RCC 7860 (cell line): ENCODE data around the gene CRACDL.

ENCODE experiments used
- DNase-seq: peaks from one replicate; pipeline ENCODE4 v3.0.0-alpha.2; 2015; ENCODE audit warnings: low spot score
- FAIRE-seq: peaks from 2 replicates; lab custom pipeline; 2012; peaks lifted over from hg19 to GRCh38; lab: Jason Lieb, UNC

Gene CRACDL

DNA sequence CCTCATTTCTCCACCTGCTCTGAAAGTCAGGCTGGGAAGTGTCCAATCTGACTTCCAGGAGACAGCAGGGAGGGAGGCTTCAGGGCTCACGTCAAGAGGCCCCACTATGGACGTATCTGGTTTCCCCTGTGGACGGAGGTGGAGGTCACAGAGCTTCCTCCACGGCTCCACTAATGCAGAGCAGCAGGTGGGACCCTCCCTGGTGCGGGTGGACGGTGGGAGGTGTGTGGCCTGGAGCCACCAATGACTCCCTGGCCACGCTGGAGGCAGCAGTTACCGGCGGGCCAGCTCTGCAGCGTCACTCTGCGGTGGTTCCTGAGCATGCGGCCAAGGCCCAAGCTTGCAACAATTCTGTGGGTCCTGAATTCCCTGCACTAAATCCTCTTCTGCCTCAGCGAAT, 9.0 kb downstream of the CRACDL start:
- no peak for DNase-seq
- no peak for FAIRE-seq

DNA sequence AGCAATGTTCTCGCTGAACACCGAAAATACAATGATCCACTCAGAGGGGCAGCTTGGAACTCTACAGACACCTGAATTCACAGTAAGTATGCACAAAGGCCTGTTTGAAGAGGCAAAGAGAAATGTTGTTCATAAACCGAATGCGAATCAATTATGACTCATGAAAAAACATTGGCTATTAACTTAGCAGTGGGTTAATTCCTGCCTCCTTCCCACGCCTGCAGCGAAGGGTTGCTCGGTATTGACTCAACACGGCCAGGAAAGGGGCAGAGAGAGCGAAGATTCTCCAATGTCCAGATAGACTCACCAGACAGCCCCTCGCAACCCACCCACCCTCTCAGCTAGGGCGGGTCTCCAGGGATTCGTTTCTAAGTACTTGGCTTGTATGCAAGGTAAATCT, 9.4 kb downstream of the CRACDL start:
- DNase-seq (no peak), FAIRE-seq (no peak)

DNA sequence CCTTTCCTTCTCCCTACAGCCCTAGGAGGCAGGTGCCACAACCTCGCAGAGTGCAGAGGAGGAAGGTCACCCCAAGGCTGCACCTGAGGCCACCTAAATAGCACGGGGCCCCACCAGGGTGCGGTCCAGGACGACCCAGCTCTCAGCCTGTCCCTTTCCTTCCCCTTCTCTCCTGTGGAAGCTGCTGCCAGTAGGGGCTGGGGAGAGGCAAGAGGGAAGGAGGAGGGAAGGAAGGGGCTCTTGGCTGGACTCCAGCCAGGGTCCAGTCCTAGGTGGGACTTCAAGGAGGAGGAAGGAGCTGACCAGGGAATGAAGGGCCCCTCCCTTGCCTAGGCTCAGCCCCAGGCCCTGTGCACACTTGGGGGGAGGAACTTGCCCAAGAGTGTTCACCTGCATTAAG, 11.1 kb downstream of the CRACDL start:
- FAIRE-seq (no peak), DNase-seq (no peak)

DNA sequence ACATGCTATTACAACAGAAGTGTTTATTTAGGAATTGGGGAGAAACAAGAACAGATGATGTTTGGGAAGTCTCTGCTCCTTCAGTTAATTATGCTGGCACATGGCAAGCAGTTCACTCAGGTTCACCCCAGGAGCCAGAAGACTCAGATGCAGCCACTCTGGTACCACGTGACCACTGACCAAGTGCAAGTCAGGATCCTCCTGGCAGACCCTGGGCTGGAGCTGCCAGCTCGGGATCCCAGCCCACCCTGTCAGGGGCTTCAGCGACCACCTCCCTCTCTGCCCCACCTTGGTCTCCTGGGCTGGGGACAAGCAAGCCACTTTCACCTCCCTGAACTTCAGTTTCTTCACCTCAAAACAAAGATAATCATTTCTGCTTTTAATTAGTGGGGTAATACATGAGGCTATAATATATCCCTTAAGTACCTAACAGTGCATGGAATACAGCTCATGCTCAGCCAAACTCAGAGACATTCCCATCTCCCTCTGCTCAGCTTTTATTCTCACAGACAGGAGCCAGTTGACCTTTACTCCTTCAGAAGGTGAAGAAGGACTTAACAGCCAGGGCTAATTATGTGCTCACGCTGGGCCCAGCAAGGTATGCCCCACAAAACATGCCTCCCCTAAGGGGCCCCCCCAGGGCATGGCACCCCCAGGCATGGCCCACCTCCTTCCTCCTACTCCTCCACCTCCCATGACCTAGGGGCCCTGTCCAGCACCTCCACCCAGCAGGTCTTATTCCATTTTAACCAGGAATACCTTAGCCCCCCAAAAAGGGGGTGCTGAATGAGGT, 11.8 kb downstream of the CRACDL start:
- DNase-seq = no peak
- no peak for FAIRE-seq

DNA sequence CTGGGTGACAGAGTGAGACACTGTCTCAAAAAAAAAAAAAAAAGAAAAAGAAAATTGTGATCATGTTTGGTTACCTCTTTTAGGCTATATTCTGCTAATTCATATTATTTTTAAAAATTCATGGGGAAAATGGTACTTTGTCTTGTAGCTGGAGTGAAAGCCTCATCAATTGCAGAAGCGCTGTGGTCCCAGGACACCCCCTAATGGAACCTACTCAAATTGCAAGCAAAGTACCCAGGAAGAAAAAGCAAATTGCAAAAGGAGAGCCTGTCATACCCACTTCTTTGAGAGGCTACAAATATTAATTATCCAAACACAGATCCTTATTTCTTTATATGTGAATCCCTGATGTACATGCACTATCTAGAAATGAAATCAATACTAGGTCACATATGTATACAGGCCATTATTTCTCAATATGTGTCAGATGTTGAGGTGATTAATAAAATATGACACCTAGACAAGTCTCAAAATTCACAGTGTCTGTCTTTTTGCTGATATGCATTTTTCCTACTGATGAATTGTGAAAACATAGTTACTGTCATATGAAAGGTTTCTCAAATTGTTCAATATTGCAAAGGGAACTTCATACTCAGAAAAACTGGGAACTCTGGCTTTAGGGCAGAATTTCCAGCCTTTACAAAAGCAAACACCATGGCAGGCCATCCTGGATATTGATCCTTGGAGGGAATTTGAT, 12.6 kb downstream of the CRACDL start:
- FAIRE-seq (no peak), DNase-seq (peak; percentile 13)

DNA sequence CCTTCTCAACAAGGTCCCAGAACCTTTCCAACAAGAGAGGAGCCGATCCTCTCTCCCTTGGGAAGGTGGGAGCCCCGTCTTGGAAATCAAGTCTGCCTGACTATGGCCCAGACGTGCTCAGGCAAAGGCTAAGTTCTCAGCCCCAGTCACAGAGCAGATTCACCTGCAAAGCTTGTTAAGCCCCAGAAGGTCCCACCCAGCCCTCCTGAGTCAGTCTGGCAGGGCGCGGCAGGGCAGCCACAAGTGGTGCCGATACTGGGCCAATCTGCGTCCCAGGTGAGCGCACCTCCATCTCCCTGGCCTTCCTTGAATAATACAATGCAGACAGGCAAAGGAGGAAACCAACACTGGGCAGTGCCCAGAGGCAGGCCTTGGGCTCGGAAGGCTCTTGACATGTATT, 15.0 kb downstream of the CRACDL start:
- FAIRE-seq (no peak), DNase-seq (no peak)

DNA sequence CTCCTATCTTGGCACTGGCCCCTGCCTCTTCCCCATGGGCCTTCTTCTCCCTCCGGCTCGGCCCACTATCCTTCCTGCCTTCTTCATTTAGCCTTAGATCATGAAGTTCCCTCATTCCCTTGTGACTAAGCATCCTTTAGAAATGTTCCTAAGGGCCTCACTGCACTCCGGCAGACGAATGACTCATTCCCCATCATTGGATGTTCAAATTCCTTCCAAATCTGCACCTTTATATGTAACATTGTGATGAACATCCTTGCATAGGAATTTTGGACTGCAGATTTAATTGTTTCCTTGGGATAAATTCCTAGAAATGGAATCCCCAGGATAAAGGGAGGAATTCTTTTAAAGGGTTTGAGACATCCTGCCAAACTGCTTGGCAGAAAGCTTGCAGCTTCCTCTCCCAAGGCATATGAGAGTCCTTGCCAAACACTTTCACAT, 19.0 kb downstream of the CRACDL start:
- FAIRE-seq (peak; percentile 84), DNase-seq (peak; percentile 83)

DNA sequence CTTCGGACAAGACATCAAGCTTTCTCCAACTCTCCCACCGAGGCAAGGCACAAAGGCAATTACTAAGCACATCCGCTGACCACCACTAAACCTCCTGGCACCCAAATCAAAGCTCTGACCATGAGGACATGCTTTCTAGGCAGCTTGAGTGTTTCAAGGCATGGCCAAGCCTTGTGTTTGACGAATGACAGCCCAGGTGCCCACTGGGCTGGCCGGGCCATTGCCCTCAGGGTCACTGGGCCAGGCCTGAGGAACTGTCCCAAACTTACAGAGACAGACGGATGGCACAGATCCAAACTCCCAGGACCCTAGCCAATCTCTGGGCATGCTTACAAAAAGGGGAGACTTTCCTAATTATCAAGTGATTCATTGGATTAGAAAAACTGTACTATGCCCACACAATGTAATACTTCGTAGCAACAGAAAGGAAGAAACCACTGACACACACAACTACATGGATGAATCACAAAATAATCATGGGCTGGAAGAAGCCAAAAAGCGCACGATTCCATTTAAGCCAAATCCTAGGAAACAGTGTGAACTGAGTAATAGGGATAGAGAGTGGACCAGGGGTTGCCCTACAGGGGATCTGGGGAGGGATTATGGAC, 20.2 kb downstream of the CRACDL start:
- no peak for FAIRE-seq
- peak; percentile 38 for DNase-seq

DNA sequence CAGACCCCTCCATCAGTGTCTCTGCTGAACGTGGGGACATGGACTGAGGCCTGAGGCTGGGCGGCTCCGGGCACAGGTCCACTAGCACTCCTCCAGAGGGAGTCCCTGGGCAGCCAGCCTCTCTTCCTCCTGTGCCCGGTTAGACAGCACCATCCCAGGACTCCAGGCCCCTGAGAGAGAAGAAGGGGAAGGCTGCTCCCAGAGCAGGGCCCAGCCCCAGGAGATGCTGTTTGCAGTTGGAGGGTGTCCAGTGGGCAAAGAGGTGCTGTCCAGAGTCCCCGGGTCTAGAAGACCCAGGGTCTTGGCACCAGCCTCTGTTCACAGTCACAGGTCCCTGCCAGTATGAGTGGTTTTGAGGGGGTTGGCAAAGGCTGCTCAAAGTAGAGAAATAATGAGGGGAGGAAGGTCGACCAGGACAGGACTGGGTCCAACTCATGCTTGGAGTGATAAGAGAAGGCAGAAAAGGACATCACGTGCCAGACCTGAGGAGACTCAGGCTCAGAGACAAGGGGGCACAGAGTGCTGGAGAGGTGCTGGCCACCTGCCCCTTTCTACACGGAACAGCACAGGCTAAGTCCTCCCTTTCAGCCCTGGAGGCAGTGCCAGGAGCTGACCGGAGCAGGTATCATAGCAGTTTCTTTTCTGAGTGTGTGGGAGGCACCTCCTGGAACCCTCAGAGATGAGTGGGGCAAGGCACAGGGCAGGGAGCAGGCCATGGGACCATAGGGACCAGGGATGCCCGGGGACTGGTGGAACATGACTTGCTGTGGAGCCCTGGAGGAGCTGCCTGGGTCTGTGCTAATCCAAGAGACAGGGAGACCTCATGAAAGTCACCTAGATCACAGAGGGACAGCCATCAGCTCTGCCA, 21.1 kb downstream of the CRACDL start:
- DNase-seq (no peak), FAIRE-seq (no peak)

DNA sequence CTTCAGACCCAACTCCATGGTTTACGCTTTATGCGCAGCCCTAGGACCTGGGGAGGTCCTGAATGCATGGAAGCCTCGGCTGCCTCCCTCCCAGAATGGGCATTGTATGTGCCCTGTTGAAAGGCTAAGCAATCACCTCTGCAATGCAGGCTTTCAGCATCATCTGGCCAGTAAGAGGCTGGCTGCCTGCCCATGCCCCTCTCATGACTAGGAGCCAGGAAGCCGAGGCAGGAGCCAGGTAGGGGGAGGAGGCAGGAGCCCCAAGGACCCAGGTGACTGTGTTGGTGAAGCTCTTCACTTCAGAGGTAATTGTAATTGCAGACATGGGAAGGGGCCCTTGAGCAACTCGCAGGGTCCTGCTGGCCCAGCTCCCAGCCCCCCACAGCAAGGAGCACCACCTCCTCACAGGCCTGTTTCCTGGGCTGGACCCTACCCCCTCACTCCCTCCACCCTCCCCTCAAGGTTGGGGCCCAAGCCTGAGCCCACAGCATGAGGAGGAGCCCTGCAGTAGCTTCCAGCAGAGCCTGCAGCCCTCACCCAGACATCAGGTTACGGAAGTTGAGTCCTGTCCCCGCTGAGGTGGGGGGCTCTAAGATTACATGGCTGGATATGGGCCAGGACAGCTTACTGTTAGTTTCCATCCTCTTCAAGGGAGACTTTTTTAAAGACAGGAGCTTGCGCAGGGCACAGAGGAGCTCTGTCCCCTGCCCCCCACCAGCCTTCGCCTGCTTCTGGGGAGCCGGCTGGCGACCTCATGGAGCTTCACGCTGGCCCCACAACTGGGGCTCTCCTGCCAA, 21.9 kb downstream of the CRACDL start:
- DNase-seq (peak; percentile 14), FAIRE-seq (no peak)

DNA sequence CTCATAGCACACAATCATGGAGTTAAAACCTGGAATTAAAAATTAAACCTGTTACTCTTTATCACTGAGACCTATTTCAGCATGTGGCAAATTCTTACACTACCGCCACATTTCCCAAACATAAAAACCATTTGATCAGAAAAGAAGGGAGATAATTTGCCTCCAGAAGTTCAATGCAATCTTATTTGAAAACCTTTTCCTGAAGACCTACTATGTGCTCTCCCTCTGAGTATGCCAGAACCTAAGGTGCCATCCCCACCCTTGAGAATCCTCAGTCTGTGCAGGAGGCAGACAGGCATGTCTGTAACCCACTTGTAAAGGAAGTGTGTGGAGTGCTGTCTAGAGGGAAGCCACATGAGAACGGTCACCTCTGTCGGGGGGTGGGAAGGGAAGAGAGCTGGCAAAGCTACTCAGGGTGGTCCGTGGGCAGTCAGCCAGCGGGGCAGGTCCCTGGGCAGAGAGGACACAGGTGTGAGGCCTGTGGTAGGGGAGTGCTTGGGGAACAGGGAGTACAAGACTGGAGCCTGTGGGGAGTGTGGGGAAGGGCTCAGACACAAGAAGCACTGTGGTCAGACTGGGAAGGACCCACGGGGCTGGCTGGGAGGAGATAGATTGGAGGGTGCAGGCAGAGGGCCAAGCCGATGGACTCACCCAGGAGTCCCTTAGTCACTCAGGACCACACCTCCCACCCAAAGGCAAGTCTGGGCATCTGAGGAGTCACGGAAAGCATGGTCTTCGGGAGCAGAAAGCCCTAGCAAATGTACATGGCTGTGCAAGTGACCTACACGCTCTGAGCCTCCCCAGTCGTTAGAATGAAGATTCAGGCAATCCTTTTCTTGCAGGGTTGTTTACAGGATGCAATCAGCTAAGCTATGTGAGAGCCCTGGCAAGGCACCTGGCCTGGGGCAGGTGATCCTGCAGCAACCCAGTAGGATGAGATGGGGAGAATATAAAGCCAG, 22.8 kb downstream of the CRACDL start:
- DNase-seq = peak; percentile 88
- FAIRE-seq = peak; percentile 87

DNA sequence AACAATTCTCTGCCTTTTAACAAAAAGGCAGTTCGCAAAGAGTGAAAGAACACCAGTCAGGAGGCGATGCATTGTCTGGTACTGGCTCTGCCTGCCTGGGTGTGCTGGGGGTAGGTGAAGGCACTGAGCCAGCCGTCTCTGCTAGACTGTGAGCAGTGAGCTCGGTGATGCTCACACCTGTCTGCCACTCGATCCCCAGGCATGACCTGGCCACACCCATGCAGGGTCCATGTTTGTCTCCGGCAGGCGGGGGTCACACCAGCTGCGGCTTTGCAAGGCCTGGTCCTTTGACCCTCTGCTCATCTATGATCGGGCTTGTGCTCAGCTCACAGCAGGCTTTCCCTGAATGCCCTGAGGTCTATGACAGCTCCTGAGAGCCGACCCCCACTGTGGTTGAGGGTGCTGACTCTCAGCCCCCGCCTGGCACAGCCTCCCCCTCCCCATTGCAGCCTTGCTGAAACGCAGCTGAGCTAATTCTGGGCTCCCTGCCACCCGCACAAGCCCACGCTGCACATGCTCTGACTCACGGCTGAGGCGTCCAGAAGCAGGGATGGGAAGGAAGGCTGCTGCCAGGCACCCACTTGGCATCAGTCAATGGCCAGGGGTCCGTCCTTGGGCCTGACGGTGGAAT, 23.7 kb downstream of the CRACDL start:
- DNase-seq = peak; percentile 93
- peak; percentile 85 for FAIRE-seq

DNA sequence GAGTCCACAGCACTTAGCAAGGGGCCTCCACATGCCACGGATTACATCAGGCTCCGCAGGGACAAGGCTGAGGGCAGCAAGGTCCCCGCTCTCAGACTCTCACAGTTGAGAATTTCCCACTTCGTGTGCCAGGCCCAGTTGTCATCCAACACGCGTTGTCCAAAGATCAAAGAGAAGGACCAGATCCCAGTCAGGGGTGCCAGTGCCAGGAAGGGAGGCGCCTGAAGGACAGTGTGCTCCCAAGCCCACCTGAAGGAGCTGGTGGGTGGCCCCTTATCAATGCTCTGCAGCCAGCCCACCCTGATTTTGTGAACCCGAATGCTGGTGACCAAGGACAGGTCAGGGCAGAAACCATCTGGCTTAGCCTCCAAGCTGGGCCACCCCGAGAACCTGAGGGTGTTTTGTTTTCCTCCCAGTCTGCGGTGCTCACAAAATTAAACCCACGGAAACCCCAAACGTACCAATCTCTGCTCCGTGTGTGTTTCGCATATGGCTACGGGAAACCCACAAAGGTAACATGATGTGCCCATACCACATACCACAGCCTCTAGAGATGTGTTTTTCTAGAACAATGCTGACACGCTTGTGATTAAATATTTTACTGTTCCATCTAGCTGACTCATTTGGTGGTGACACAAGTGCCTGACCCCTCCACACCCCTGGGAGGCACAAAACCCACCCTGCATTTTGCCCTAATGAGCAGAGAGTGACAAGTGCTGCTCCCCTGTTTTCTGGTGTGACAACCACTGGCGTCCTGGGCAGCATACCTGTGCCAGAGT, 24.5 kb downstream of the CRACDL start:
- DNase-seq (peak; percentile 76), FAIRE-seq (peak; percentile 85)

DNA sequence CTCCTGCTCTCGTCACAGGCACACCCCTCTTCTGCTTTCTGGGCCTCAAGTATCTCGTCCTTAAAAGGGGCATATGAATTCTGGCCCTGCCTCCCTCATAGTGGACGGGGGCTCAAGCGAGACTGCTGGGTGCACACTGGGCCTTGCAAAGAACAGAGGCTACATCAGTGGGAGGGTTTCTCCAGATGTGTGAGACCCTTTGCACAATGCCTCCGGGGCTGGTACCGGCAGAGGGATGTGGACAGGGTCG, 25.0 kb downstream of the CRACDL start:
- DNase-seq (no peak), FAIRE-seq (no peak)

DNA sequence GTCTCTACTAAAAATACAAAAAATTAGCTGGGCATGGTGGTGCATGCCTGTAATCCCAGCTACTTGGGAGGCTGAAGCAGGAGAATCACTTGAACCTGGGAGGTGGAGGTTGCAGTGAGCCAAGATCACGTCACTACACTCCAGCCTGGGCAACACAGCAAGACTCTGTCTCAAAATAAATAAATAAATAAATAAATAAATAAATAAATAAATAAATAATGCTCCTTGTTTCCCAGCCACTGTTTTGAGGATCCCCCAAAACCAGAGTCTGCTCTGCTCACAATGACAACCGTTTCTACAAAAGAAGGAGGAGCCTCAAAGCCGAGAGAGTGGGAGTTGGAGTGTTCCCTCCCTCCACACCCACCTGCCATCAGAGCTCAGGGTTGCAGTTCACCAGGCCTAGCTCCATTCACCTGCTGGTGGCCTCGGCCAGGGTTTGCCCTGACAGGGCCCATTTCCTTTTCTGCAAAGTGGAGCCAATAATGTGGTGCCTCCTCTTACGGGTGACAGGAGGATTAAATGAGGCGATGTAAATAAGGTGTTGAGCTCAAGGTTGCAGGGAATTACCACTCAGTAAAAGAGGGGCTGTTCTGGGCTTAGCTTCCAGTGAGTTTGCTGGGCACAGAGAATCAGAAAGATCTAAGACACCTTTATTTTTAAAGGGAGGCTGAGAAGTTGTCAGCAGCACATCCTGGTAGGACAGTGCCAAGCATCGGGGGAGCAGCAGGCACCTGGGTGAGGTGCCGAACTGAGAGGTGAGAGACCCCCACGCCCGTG, 25.5 kb downstream of the CRACDL start:
- no peak for FAIRE-seq
- no peak for DNase-seq

DNA sequence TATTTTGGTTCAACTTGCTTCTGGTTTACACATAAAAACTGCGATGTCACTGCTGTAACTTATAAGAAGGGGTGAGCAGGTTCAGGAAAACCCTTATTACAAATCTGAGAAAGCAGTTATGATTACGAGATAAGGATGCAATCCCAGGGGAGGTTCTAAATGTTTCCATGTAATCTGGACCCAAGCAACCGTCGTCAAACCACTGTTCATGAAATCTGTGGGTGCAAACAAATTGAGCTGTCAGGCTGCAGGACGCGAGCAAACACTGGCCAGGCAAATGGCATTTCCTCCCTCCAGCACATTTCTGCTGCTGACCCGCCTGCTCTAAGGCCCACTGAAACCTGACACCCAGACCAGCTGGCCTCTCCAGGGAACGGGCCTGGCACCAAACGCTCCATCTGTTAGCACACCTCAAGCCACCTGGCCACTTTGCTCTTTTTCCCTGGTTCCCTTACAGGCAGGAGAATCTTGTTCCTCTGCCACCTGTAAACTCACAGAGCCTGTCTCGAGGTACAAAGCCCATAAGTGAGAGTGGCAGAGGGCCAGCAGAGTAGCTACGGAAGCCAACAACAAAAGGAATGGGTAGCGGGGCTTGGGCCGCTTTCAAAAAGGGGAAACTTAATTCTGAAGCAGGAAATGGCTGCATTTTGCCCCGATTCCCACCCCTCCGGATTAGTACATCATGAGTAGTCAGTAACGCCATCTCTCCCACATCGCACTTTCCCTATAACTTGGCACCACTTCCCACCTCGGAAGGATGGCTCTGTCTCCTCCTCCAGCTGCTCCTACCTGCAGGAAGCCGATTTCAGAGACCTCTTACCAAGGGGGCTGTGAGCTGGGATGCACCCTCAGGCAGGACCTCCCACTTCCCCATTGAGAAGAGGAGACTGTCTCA, 26.5 kb downstream of the CRACDL start:
- no peak for FAIRE-seq

More for the DNA sequence above, 26.5 kb downstream of the CRACDL start:
- DNase-seq = no peak
